Measurements from ENCODE around the gene CLN6.
"Not testable (repeated sequence)": the region's sequence is repeated elsewhere in the genome, so short reads cannot be mapped to it uniquely, and the experiment has no call there.

Gene CLN6

GRCh38 chr15:68252925-68253534 lies 23.5 kb upstream of the CLN6 start:
- DNase-seq: peak; percentile 59

DNA sequence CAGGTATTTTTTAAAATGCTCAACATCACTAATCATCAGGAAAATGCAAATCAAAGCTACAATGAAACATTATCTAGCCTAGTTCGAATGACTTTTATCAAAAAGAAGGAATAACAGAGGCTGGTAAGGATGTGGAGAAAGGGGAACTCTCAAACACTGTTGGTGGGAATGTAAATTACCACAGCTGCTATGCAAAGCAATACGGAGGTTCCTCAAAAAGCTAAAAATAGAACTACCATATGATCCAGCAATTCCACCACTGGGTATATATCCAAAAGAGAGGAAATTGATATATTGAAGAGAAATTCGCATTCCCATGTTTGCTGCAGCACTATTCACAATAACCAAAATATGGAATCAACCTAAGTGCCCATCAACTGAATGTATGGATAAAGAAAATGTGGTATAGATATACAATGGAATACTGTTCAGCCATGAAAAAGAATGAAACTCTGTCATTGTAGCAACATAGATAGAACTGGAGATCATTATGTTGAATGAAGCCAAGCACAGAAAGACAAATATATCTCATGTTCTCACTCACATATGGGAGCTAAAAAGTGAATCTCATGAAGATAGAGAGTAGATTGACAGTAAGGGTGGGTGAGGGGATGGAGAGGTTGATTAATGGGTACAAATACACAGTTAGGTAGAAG lies 19.7 kb upstream of the CLN6 start:
- DNase-seq: no peak

DNA sequence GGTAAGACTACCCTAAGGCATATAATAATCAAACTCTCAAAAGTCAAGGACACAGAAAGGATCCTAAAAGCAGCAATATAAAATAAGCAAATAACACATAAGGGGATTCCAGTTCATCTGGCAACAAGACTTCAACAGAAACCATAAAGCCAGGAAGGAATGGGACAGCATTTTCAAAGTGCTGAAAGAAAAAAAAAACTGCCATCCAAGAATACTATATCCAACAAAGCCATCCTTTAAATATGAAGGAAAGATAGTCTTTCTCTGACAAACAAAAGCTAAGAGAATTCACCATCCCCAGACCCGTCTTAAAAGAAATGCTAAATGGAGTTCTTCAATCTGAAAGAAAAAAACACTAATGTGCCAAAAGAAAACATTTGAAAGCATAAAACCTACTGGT lies 14.7 kb upstream of the CLN6 start:
- no peak for DNase-seq

GRCh38 chr15:68241088-68241935 lies 11.8 kb upstream of the CLN6 start:
- DNase-seq: no peak

DNA sequence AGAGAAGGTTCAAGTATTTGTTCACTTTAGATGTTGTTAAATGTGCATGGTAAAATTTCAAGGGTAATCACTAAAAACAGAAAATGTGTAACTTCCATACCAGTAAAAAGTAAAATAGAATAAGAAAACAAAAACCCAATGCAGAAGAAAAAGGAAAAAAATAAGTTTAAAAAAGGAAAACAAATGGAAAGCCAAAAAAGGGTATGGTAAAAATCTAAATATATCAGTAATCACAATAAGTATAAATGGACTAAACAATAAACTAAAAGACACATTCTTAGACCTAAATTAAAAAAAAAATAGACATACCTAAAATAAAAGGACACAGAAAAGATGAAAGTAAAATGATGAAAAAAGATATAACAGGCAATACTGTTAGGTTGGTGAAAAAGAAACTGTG lies 9.5 kb upstream of the CLN6 start:
- no peak for DNase-seq

GRCh38 chr15:68235022-68235421 lies 5.5 kb upstream of the CLN6 start:
- no peak for DNase-seq

DNA sequence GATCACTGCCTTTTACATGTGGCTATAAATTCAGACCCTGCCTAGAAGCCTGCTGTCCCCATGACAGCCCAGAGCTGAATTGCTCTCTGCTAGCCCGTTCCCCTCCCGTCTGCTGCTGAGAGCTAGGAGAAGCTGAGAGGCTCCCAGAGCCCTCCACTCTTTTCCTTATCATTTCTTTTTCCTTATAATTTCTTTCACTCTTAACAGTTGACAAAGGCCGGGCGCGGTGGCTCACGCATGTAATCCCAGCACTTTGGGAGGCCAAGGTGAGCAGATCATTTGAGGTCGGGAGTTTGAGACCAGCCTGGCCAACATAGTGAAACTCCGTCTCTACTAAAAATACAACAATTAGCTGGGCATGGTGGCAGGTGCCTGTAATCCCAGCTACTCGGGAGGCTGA lies 5.0 kb upstream of the CLN6 start:
- not testable (repeated sequence) for DNase-seq

DNA sequence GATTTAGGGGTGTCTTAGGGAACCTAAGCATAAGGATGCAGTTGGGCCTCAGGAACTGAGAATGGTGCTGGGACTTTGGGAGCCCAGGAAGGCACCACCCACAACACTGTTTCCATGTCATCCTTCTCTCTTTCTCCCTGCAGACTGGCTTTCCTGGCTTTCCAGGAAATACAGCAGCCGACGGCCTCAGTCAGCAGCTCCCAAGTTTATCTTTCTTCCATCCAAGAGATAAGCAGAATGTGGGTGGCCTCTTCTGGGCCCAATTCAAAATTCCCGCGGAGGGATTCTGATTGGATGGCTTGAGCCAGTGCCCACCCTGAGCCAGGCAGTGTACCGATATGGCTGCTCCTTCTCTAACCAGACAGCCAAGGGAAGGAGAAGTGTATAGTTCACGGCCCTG lies 4.5 kb upstream of the CLN6 start:
- no peak for DNase-seq

DNA sequence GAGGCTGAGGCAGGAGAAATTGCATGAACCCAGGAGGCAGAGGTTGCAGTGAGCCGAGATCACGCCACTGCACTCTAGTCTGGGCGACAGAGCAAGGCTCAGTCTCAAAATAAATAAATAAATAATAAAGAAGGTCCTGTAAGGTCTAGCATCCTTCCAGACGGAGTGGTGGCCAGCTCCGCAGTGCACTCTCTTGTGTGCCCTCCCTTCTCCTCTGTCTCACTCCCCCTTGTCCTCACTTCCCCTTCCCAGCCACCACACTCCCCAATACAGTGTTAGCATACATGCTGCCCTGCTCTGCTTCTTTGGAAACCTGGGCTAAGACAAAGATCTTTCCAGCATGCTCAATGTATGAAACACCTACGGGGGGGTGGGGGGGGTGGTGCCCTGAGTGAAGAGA lies 3.4 kb upstream of the CLN6 start:
- DNase-seq: no peak

DNA sequence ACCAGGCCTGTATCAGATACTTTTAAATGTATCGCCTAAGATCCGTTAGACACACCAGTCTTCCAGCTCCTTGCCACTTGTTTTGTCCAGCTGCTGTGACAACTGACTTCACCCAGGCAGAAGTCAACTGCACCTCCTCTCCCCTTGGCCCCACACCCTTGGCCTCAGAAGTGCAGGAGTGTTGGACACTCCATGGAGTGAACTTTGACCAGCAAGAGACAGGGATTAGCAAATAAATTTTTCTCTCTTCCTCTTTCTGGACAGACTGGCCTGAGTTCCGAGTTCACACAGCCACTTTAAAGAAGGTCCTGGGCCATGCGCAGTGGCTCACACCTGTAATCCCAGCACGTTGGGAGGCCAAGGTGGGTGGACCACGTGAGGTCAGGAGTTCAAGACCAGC lies 2.9 kb upstream of the CLN6 start:
- no peak for DNase-seq

- no peak for DNase-seq
These were observed 1.7 kb upstream of the CLN6 start for GRCh38 chr15:68231102-68231818.

- DNase-seq: no peak
These were observed 901 bp upstream of the CLN6 start for GRCh38 chr15:68230157-68231100.

DNA sequence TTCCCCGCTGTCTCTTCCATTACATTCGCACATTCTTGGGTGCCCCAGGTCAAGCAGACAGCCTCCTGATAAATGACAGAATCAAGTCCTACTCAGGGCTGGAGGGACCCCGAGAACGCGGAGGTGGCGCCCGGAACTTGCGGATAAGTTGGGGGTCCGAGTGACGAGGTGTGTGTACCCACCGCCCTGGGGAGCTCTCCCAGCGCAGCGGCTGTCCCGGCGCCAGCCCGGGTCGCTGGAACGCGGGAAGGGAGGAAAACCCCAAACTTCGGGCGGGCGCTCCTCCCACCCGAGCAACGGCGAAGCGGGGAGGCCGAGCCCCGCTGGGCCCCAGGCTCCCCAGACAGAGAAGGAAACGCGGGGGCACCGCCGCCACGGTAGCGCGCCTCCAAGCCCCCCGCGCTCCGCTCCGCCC lies 550 bp downstream of the CLN6 start:
- peak; percentile 29 for DNase-seq

DNA sequence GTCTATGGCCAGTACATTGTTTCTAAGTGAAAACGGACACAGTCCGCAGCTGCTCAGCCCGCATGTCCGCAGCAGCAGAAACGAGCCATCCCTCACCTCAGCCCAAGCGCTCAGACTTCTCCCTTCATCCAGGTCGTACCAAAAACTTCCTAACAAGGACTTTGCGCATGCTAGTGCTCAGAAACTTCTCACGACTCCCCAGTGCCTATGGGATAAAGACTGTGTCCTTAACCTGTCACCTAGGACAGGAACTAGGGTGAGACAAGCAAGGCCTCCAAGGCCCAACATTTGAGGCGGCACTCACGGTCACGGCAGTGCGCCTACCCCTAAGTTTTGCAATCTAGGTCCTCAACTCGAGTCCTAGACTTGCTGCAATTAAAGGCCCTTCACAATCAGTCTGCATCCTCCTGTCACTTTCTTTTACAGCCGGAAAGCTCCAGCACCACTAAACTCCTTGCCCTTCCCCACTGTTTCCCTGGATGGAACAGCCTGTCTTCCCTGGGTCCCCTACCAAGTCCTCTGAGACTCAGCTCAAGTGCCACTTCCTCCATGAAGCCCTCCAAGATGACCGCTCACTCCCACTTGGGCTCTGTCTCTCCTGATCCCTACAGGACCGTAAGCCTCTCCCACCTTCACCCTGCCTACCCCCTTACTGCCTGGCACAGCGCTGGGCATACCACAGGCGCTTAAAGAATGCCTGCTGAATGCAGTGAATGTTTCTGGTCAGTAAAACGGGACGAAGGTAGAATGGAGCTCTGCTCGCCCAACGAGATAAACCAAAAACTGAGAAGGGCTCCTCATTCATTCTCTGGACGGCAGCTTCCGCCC lies 1.2 kb downstream of the CLN6 start:
- DNase-seq: peak; percentile 14

GRCh38 chr15:68227643-68228142 lies 1.8 kb downstream of the CLN6 start:
- no peak for DNase-seq

DNA sequence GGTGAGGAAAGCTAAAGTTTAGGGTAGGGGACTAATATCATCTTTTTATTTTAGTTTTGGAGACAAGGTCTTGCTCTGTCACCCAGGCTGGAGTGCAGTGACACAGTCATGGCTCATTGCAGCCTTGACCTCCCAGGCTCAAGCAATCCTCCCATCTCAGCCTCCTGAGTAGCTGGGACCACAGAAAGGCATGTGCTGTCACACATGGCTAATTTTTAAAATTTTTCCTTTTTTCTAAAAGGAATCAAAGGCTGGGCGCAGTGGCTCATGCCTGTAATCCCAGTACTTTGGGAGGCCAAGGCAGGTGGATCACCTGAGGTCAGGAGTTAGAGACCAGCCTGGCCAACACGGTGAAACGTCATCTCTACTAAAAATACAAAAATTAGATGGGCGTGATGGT lies 4.1 kb downstream of the CLN6 start:
- DNase-seq: not testable (repeated sequence)

DNA sequence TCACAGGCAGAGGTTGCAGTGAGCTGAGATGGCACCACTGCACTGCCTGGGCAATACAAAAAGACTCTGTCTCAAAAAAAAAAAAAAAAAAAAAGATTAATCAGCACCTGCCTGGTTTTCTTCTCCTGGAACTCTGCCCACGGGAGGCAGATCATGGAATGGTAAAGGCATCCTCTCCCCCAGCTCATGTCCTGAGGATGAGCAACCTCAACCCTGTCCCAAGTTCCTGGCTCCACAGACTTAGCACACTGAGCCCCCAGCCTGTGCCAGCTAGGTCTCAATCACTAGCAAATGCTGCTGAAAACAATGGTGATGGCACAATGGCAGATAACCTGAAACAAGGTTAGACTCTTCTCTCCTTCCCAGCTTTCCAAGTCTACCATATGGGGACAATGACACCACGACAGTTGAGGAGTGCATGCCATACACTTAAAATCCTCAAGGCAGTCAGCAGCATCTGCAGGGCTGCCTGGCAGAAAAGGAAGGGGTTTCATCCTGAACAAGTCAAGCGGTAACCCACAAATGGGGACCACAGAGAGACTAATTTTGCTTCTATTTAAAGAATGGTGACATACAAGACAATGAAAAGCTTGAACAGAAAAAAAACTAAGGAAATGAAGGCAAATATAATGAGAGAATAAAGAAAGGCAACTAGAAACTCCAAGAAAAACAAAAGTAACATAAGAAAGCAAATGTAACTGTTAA lies 4.8 kb downstream of the CLN6 start:
- DNase-seq: peak; percentile 23

GRCh38 chr15:68224108-68224507 lies 5.4 kb downstream of the CLN6 start:
- no peak for DNase-seq

GRCh38 chr15:68223171-68223570 lies 6.4 kb downstream of the CLN6 start:
- DNase-seq: no peak

DNA sequence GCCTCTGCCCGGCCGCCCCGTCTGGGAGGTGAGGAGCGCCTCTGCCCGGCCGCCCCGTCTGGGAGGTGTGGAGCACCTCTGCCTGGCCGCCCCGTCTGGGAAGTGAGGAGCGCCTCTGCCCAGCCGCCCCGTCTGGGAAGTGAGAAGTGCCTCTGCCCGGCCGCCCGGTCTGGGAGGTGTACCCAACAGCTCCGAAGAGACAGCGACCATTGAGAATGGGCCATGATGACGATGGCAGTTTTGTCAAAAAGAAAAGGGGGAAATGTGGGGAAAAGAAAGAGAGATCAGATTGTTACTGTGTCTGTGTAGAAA lies 7.1 kb downstream of the CLN6 start:
- DNase-seq: not testable (repeated sequence)
